Epithelial cell of esophagus (primary cell): Measurements from ENCODE around the gene SPDYE4.

Experiments used
- DNase-seq: peaks from one replicate; pipeline ENCODE4 v3.0.0; 2010; ENCODE audit warnings: low read depth
- H3K4me3 ChIP-seq: 2 replicates; pipeline ENCODE4 v1.5.1; 2011; ENCODE audit warnings: mild to moderate bottlenecking, low read length, control low read depth
- CTCF ChIP-seq: IDR thresholded peaks from 2 replicates; pipeline ENCODE4 v1.5.1; 2011; ENCODE audit warnings: low read depth, mild to moderate bottlenecking, low read length, control low read depth, inconsistent platforms; ENCODE audit not compliant: insufficient read depth; ENCODE audit errors: missing control alignments

Gene SPDYE4

DNA sequence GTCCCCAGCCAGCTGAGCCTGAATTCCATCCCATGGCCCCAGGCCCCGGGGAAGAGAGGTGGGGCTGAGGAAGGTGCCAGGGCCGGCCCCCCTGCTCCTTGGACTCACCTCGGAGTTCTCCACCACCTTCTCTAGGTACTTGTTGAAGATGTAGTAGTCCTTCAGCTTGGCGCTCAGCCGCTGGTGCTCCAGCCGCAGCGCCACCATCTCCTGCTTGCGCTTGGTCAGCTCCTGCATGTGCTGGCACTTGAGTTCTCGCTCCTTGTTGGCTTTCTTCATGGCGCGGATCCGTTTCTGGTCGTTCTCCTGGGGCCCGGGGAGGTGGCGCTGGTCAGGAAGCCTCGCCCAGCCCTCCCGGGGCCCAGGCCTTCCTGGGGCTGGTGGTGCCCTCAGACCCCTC lies 17.0 kb downstream of the SPDYE4 start:
- DNase-seq, result no peak
- H3K4me3 ChIP-seq, result no peak overlapping the region
- TF ChIP-seq CTCF, result no peak

GRCh38 chr17:8740486-8740885 lies 17.9 kb downstream of the SPDYE4 start:
- TF ChIP-seq CTCF, result no peak
- DNase-seq, result no peak

DNA sequence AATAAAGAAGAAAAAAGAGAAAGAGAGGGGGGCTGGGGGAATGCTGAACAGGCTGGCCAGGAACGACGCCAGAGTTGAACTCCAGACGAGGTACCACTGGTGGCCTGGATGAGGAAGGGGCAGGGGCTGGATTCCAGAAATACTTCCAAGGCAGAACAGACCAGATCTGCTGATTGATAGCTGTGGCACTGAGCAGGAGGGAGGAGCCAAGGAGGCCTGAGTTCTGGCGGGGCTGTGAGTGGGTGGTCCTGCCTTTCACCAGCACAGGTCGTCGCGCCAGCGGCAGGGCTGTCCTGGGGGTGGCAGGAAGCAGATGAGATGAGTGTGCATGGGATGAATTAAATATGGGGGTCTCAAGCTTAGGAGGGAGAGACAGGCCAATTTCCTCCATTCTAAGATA lies 19.2 kb downstream of the SPDYE4 start:
- DNase-seq, result no peak
- no peak for TF ChIP-seq CTCF

More at GRCh38 chr17:8740486-8740885, 17.9 kb downstream of the SPDYE4 start:
- no peak overlapping the region for H3K4me3 ChIP-seq

DNA sequence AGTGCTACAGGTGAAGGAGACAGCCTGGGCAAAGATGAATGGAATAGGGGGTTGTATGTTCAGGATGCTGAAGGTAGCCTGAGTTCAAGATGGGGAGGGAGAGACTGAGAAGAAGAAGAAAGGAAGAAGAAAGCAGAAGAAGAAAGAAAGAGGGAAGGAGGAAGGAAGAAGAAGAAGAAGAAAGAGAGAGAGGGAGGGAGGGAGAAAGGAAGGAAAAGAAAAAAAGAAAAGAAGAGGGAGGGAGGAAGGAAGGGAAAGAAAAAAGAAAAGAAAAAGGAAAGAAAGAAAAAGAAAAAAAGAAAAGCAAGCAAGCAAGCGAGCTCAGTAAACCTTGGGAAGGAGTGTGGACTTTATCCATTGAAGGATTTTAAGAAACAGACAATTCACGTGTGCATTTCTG lies 21.6 kb downstream of the SPDYE4 start:
- no peak for DNase-seq
- no peak overlapping the region for H3K4me3 ChIP-seq
- no peak for TF ChIP-seq CTCF

More for the DNA sequence above, 19.2 kb downstream of the SPDYE4 start:
- no peak overlapping the region for H3K4me3 ChIP-seq

DNA sequence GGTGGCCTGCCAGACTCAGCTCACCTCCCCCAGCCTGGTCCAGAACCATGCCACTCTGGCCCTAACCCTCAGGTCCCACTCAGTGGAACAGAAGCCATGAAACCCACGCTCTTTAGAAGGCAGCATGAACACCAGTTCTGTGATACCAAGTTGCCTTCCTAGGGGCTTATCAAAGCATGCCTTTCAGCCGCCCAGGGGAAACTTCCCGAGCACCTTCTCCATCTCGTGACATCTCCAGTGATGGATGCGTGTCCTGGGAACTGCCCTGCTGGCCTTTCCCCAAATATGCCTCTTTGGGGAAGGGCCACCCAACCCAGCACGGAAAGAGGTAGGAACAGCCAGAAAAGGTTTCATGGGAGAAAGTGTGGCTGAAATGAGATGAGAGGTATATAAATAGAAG lies 22.0 kb downstream of the SPDYE4 start:
- no peak overlapping the region for H3K4me3 ChIP-seq
- TF ChIP-seq CTCF, result no peak
- DNase-seq, result no peak

GRCh38 chr17:8735336-8735939 lies 22.9 kb downstream of the SPDYE4 start:
- H3K4me3 ChIP-seq, result no peak overlapping the region
- TF ChIP-seq CTCF, result no peak
- no peak for DNase-seq

GRCh38 chr17:8734876-8735275 lies 23.5 kb downstream of the SPDYE4 start:
- H3K4me3 ChIP-seq, result no peak overlapping the region
- DNase-seq, result no peak
- TF ChIP-seq CTCF, result no peak
